OCI-LY7 (cell line): ENCODE data around the gene ADAMTSL3. TPM values are rescaled to one million over a fixed set of nuclear protein-coding genes. Genes with fewer than 3 reads are reported as not detected.

Source experiments
- BruUV-seq: library from RNA; stranded (reverse); fragments of 400-500 nt; replicated peaks from 2 replicates; lab custom pipeline; 2021; lab: Mats Ljungman, UMichigan
- CTCF ChIA-PET: fragments of 300-600 bp; sonication (Branson Sonifier 250); formaldehyde crosslinking; loops from one replicate; lab custom pipeline; 2022; ENCODE audit warnings: antibody characterized with exemption; ENCODE audit not compliant: unreplicated experiment; lab: Charles Lee
- POLR2A ChIA-PET: fragments of 300-600 bp; sonication (Branson Sonifier 250); formaldehyde crosslinking; loops from one replicate; lab custom pipeline; 2022; ENCODE audit warnings: antibody characterized with exemption; lab: Charles Lee
- DNase-seq: peaks from one replicate; pipeline ENCODE4 v3.0.0-alpha.2; 2015; ENCODE audit warnings: low spot score
- H2AFZ ChIP-seq: fragments of 200-600 bp; sonication (generic), shearing (Covaris generic); 2 replicates; pipeline ENCODE4 v1.6.1; 2014; ENCODE audit warnings: mild to moderate bottlenecking, antibody characterized with exemption, low read length, moderate library complexity
- H3K27ac ChIP-seq: fragments of 200-600 bp; sonication (generic); 2 replicates; pipeline ENCODE4 v1.5.1; 2014; ENCODE audit warnings: mixed run types, low read depth, mild to moderate bottlenecking, moderate library complexity, low read length, inconsistent platforms; ENCODE audit not compliant: poor library complexity, severe bottlenecking
- H3K36me3 ChIP-seq: fragments of 200-600 bp; sonication (generic); 2 replicates; pipeline ENCODE4 v1.6.1; 2014; ENCODE audit warnings: mild to moderate bottlenecking, antibody characterized with exemption, low read length, moderate library complexity, mixed read lengths; ENCODE audit not compliant: insufficient read depth
- H3K4me1 ChIP-seq: fragments of 200-600 bp; sonication (generic); 2 replicates; pipeline ENCODE4 v1.5.1; 2014; ENCODE audit warnings: mild to moderate bottlenecking, low read length; ENCODE audit not compliant: insufficient read depth, poor library complexity, severe bottlenecking
- H3K4me2 ChIP-seq: fragments of 200-600 bp; sonication (generic); 2 replicates; pipeline ENCODE4 v1.6.1; 2014; ENCODE audit warnings: mild to moderate bottlenecking, low read length
- H3K4me3 ChIP-seq: fragments of 200-600 bp; sonication (generic); 2 replicates; pipeline ENCODE4 v1.5.1; 2014; ENCODE audit warnings: mild to moderate bottlenecking, low read depth, low read length; ENCODE audit not compliant: poor library complexity, severe bottlenecking
- H3K79me2 ChIP-seq: fragments of 200-600 bp; sonication (generic); 2 replicates; pipeline ENCODE4 v1.6.1; 2016; ENCODE audit warnings: low read depth, mild to moderate bottlenecking, low read length, moderate library complexity, mixed read lengths; ENCODE audit not compliant: insufficient read depth
- H3K9me2 ChIP-seq: fragments of 200-600 bp; sonication (generic); 2 replicates; pipeline ENCODE4 v1.6.1; 2016; ENCODE audit warnings: mild to moderate bottlenecking, low read length, mixed read lengths; ENCODE audit not compliant: insufficient read depth
- H3K9me3 ChIP-seq: fragments of 200-600 bp; sonication (generic); 2 replicates; pipeline ENCODE4 v1.6.1; 2014; ENCODE audit warnings: mild to moderate bottlenecking, mixed run types, low read length, mixed read lengths
- H4K20me1 ChIP-seq: fragments of 200-600 bp; sonication (generic); 2 replicates; pipeline ENCODE4 v1.6.1; 2014; ENCODE audit warnings: mild to moderate bottlenecking, antibody characterized with exemption, low read length, moderate library complexity, mixed read lengths; ENCODE audit not compliant: insufficient read depth
- EZH2phosphoT487 ChIP-seq: fragments of 200-600 bp; sonication (generic); IDR thresholded peaks from 2 replicates; pipeline ENCODE4 v1.6.1; 2018; ENCODE audit warnings: low read depth, borderline replicate concordance, mild to moderate bottlenecking, mixed run types, antibody characterized with exemption, low read length, moderate library complexity, mixed read lengths
- intact Hi-C: fragments of 100-400 bp; cut with micrococcal nuclease; formaldehyde crosslinking; loops from one replicate; pipeline ENCODE4 v1.10.0; 2022; ENCODE audit not compliant: unreplicated experiment
- total RNA-seq, 2 experiments: library from RNA; depleted of rRNA in 1 of 2; stranded (reverse); fragments of >200 nt in 1 of 2; shearing (Covaris generic) in 1 of 2; gene quantifications; 2 replicates each; pipeline ENCODE4 v1.2.3, GENCODE V29; 2014 to 2022
- TF ChIP-seq, protein P1 (sequence below): fragments of 200-600 bp; sonication (generic); conservative IDR thresholded peaks from 2 replicates; pipeline ENCODE4 v1.5.1; 2014; ENCODE audit warnings: mild to moderate bottlenecking, antibody characterized with exemption, low read length, moderate library complexity, mixed read lengths

The ADAMTSL3 gene
- total RNA-seq, 2 experiments from 2014 or later, result not detected

DNA sequence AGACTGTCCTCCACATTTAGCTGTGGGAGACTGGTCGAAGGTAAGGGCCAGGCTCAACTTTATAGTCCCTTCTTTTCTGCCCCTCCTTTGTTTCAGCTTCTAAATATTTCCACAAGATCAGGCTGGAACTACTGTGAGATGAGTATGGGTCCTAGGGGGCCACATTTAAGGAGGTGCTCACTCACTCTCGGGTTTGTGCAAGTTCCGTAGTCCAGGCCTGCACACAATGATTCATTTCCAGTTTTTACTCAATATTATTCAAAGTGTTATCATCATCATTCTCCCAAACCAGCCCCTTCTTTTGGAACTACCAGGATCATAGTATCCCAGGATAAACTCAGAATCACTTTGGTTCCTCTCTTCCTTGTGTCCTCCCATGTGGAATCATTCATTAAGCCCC, 289.1 kb downstream of the ADAMTSL3 start:
- H2AFZ ChIP-seq, result no peak overlapping the region
- H3K4me3 ChIP-seq, result no peak overlapping the region
- no peak overlapping the region for H3K27ac ChIP-seq
- POLR2A ChIA-PET, result no interaction called here
- no TSS peak for BruUV-seq
- CTCF ChIA-PET, result no interaction called here
- no peaks in the 10 kb centered on the region for H3K79me2 ChIP-seq
- TF ChIP-seq, protein P1, sequence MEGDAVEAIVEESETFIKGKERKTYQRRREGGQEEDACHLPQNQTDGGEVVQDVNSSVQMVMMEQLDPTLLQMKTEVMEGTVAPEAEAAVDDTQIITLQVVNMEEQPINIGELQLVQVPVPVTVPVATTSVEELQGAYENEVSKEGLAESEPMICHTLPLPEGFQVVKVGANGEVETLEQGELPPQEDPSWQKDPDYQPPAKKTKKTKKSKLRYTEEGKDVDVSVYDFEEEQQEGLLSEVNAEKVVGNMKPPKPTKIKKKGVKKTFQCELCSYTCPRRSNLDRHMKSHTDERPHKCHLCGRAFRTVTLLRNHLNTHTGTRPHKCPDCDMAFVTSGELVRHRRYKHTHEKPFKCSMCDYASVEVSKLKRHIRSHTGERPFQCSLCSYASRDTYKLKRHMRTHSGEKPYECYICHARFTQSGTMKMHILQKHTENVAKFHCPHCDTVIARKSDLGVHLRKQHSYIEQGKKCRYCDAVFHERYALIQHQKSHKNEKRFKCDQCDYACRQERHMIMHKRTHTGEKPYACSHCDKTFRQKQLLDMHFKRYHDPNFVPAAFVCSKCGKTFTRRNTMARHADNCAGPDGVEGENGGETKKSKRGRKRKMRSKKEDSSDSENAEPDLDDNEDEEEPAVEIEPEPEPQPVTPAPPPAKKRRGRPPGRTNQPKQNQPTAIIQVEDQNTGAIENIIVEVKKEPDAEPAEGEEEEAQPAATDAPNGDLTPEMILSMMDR, result no peak
- no peak for TF ChIP-seq EZH2phosphoT487
- no peaks in the 10 kb centered on the region for H3K9me3 ChIP-seq
- intact Hi-C loops, result no loop called here
- no peak for DNase-seq
- no peaks in the 10 kb centered on the region for H3K9me2 ChIP-seq
- H3K36me3 ChIP-seq, result no peaks in the 10 kb centered on the region
- no peaks in the 10 kb centered on the region for H3K4me1 ChIP-seq
- no peak overlapping the region for H3K4me2 ChIP-seq
- H4K20me1 ChIP-seq, result no peaks in the 10 kb centered on the region

DNA sequence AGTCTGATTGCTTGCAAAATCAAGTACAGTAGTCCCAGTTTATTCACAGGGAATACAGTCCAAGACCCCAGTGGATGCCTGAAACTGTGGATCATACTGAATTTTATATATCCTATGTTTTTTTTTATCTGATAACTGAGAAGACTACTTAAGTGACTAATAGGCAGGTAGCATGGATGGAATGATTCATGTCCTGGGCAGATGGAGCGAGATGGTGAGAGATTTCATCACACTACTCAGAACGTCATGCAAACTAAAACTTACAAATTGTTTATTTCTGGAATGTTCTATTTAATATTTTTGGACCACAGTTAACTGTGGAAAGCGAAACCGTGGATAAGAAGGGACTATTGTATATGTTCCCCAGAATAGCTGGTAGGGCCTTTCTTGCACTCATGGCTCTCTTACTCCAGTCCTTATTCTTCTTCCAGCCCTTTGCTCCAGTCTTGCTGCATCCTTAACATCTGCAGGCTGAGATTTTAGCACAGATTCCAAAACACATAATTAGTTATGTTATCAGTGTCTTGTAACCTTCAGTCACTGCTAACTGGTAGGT, 290.0 kb downstream of the ADAMTSL3 start:
- Histone ChIP-seq H3K79me2 (no peaks in the 10 kb centered on the region), H2AFZ (no peak overlapping the region), H3K9me3 (no peaks in the 10 kb centered on the region), H3K27ac (no peak overlapping the region), H3K4me1 (no peaks in the 10 kb centered on the region), H4K20me1 (no peaks in the 10 kb centered on the region), H3K9me2 (no peaks in the 10 kb centered on the region), H3K4me3 (no peak overlapping the region), H3K4me2 (no peak overlapping the region), H3K36me3 (no peaks in the 10 kb centered on the region)
- TF ChIP-seq, protein P1, result no peak
- no peak for TF ChIP-seq EZH2phosphoT487
- BruUV-seq, result no TSS peak
- CTCF ChIA-PET, result no interaction called here
- intact Hi-C loops, result no loop called here
- POLR2A ChIA-PET, result no interaction called here
- no peak for DNase-seq

DNA sequence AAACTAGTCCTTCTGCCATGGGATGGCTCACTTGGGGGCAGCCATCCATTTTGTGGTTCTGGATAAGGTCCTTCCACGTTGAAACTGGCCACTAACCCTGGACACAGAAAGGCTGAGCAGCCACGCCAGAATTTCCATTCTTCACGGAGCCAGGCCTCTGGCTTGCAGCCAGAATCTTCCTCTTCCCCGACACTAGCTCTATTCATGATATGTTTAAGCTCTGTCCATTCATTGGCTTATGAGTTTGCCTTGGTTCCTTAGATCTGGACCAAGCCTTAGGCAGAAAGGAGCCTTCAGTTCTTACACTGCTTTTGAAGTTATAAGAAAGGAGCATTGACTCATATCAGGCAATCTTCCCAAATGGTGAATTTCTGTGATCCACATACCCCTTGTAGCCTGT, 293.2 kb downstream of the ADAMTSL3 start:
- Histone ChIP-seq H3K9me2 (no peaks in the 10 kb centered on the region), H3K27ac (no peak overlapping the region), H4K20me1 (no peaks in the 10 kb centered on the region), H3K36me3 (no peaks in the 10 kb centered on the region), H3K79me2 (no peaks in the 10 kb centered on the region), H2AFZ (no peak overlapping the region), H3K4me1 (no peaks in the 10 kb centered on the region), H3K4me2 (no peak overlapping the region), H3K4me3 (no peak overlapping the region), H3K9me3 (no peaks in the 10 kb centered on the region)
- TF ChIP-seq, protein P1, result no peak
- TF ChIP-seq EZH2phosphoT487, result no peak
- ChIA-PET CTCF (no interaction called here), POLR2A (interaction anchor here (1.2 kb wide), 2 partner anchors 9 to 13 kb away, joined by 3 to 4 read pairs; no protein-coding TSS in a partner anchor)
- no TSS peak for BruUV-seq
- intact Hi-C loops, result no loop called here
- no peak for DNase-seq
